ENCODE data around the gene SLC2A4.
"Not testable (repeated sequence)": the region's sequence is repeated elsewhere in the genome, so short reads cannot be mapped to it uniquely, and the experiment has no call there.

Gene SLC2A4

GRCh38 chr17:7329997-7330637, 48.6 kb downstream of the SLC2A4 start:
- ATAC-seq (ENCODE audit: low read depth) (peak; percentile 79), DNase-seq (ENCODE audit: low spot score) (peak; percentile 84)
- peak overlapping the region; percentile 56 for H3K4me3 ChIP-seq (ENCODE audit: severe bottlenecking)
- peaks cover 9% of the 10 kb centered on the region for H3K36me3 ChIP-seq (ENCODE audit: low read depth)
- no peaks in the 10 kb centered on the region for H3K4me1 ChIP-seq (ENCODE audit: insufficient read depth, poor library complexity, severe bottlenecking)
- peak overlapping the region; percentile 60 for H3K27ac ChIP-seq (ENCODE audit: poor library complexity, severe bottlenecking)
- H3K27me3 ChIP-seq (ENCODE audit: insufficient read depth, poor library complexity, severe bottlenecking), result no peaks in the 10 kb centered on the region
- TF ChIP-seq CTCF (IDR thresholded peaks at IDR 0.05; ENCODE audit: poor library complexity, severe bottlenecking), result no peak
- H3K9me3 ChIP-seq (ENCODE audit: severe bottlenecking), result no peaks in the 10 kb centered on the region

- Histone ChIP-seq H3K4me3 (ENCODE audit: severe bottlenecking) (peak overlapping the region; percentile 56), H3K9me3 (ENCODE audit: severe bottlenecking) (no peaks in the 10 kb centered on the region), H3K4me1 (ENCODE audit: insufficient read depth, poor library complexity, severe bottlenecking) (no peaks in the 10 kb centered on the region), H3K27ac (ENCODE audit: poor library complexity, severe bottlenecking) (peak overlapping the region; percentile 60), H3K27me3 (ENCODE audit: insufficient read depth, poor library complexity, severe bottlenecking) (no peaks in the 10 kb centered on the region), H3K36me3 (ENCODE audit: low read depth) (peaks cover 5% of the 10 kb centered on the region)
- TF ChIP-seq CTCF (IDR thresholded peaks at IDR 0.05; ENCODE audit: poor library complexity, severe bottlenecking), result no peak
- DNase-seq (ENCODE audit: low spot score) (peak; percentile 47), ATAC-seq (ENCODE audit: low read depth) (no peak)
Measured at GRCh38 chr17:7330638-7331015, 49.1 kb downstream of the SLC2A4 start.

- no peaks in the 10 kb centered on the region for H3K27me3 ChIP-seq (ENCODE audit: insufficient read depth, poor library complexity, severe bottlenecking)
- no peaks in the 10 kb centered on the region for H3K9me3 ChIP-seq (ENCODE audit: severe bottlenecking)
- no peaks in the 10 kb centered on the region for H3K4me1 ChIP-seq (ENCODE audit: insufficient read depth, poor library complexity, severe bottlenecking)
- no peak for TF ChIP-seq CTCF (IDR thresholded peaks at IDR 0.05; ENCODE audit: poor library complexity, severe bottlenecking)
- H3K27ac ChIP-seq (ENCODE audit: poor library complexity, severe bottlenecking), result no peak overlapping the region
- no peaks in the 10 kb centered on the region for H3K36me3 ChIP-seq (ENCODE audit: low read depth)
- no peak overlapping the region for H3K4me3 ChIP-seq (ENCODE audit: severe bottlenecking)
- ATAC-seq (ENCODE audit: low read depth) (no peak), DNase-seq (ENCODE audit: low spot score) (peak; percentile 29)
Measured at GRCh38 chr17:7332111-7332510, 50.6 kb downstream of the SLC2A4 start.

- not testable (repeated sequence) for H3K27ac ChIP-seq (ENCODE audit: poor library complexity, severe bottlenecking)
Measured at GRCh38 chr17:7332600-7333069, 51.1 kb downstream of the SLC2A4 start.

GRCh38 chr17:7334938-7335538, 53.5 kb downstream of the SLC2A4 start:
- no peaks in the 10 kb centered on the region for H3K9me3 ChIP-seq (ENCODE audit: severe bottlenecking)
- TF ChIP-seq CTCF (IDR thresholded peaks at IDR 0.05; ENCODE audit: poor library complexity, severe bottlenecking), result no peak

More at GRCh38 chr17:7332600-7333069, 51.1 kb downstream of the SLC2A4 start:
- not testable (repeated sequence) for ATAC-seq (ENCODE audit: low read depth); DNase-seq (ENCODE audit: low spot score); H3K36me3 ChIP-seq (ENCODE audit: low read depth); H3K4me3 ChIP-seq (ENCODE audit: severe bottlenecking); H3K9me3 ChIP-seq (ENCODE audit: severe bottlenecking); H3K4me1 ChIP-seq (ENCODE audit: insufficient read depth, poor library complexity, severe bottlenecking); H3K27me3 ChIP-seq (ENCODE audit: insufficient read depth, poor library complexity, severe bottlenecking)

GRCh38 chr17:7335765-7336164, 54.2 kb downstream of the SLC2A4 start:
- not testable (repeated sequence) for H3K4me3 ChIP-seq (ENCODE audit: severe bottlenecking); ATAC-seq (ENCODE audit: low read depth); DNase-seq (ENCODE audit: low spot score); H3K36me3 ChIP-seq (ENCODE audit: low read depth); H3K27me3 ChIP-seq (ENCODE audit: insufficient read depth, poor library complexity, severe bottlenecking); H3K4me1 ChIP-seq (ENCODE audit: insufficient read depth, poor library complexity, severe bottlenecking); H3K27ac ChIP-seq (ENCODE audit: poor library complexity, severe bottlenecking); H3K9me3 ChIP-seq (ENCODE audit: severe bottlenecking)

More at GRCh38 chr17:7334938-7335538, 53.5 kb downstream of the SLC2A4 start:
- Histone ChIP-seq H3K36me3 (ENCODE audit: low read depth) (no peaks in the 10 kb centered on the region), H3K4me3 (ENCODE audit: severe bottlenecking) (no peak overlapping the region), H3K27ac (ENCODE audit: poor library complexity, severe bottlenecking) (no peak overlapping the region), H3K27me3 (ENCODE audit: insufficient read depth, poor library complexity, severe bottlenecking) (no peaks in the 10 kb centered on the region), H3K4me1 (ENCODE audit: insufficient read depth, poor library complexity, severe bottlenecking) (no peaks in the 10 kb centered on the region)
- DNase-seq (ENCODE audit: low spot score) (no peak), ATAC-seq (ENCODE audit: low read depth) (no peak)
